NCI-H146 treated with DMSO at 0.1 percent for 48 hours (cell line): ENCODE results near the gene KMT2D.

ENCODE experiments used
- DNase-seq: peaks from one replicate; lab custom pipeline; 2025; ENCODE audit not compliant: unreplicated experiment; lab: John Stamatoyannopoulos, UW

KMT2D gene

DNA sequence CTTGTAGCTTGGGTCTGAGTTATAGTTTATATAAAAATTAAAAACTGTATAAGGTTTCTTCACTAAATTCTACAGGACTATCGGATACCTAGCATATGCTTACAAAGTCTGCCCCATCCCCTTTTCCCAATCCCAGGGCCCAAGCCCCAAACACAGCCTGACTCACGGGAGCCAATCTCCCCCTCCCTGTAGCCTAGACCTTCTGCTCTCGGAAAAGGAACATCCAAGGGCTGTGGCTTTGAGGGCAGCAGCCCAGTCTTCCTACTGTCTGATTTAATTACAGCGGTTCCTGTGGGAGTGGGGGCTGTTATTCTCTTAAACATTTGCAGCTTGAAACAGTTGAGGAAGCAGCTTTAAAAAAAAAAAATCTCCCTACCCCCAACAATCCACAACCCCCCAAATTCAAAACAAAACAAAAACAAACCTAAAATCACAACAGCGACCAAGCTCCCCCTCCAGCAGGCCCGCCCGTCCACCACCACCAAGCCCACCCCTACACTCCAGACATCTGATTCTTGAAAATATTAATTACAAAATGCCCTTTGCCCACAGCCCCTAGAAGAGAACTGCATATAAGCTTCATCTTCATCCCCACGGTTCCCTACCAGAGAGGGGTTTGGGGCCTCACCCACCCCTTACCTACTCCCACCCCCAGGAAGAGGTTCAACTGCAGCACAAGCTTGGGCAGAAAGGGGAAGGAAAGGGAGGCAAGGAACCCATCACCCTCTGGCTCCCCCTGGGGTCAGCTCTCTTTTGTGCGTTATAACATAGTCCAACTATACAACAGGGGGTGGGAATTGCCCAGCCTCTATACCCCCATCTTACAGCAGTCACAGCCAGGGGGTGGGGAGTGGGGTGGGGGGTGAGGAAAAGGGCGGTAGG, 40.9 kb downstream of the KMT2D start:
- no peak for DNase-seq

DNA sequence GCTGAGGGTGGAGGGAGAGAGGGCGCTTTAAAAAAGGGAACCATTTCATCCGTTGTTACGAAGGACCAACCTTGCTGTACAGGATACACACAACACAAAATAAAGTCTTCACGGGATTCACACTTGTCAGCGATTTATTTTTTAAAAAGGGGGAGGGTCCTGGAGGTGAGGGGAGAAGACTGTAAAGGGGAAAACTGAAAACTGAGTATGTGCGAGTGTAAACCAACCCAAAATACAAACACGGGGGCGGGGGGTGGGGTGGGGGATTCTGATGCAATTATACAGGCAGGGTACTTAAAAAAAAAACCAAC, 41.5 kb downstream of the KMT2D start:
- DNase-seq, result no peak

DNA sequence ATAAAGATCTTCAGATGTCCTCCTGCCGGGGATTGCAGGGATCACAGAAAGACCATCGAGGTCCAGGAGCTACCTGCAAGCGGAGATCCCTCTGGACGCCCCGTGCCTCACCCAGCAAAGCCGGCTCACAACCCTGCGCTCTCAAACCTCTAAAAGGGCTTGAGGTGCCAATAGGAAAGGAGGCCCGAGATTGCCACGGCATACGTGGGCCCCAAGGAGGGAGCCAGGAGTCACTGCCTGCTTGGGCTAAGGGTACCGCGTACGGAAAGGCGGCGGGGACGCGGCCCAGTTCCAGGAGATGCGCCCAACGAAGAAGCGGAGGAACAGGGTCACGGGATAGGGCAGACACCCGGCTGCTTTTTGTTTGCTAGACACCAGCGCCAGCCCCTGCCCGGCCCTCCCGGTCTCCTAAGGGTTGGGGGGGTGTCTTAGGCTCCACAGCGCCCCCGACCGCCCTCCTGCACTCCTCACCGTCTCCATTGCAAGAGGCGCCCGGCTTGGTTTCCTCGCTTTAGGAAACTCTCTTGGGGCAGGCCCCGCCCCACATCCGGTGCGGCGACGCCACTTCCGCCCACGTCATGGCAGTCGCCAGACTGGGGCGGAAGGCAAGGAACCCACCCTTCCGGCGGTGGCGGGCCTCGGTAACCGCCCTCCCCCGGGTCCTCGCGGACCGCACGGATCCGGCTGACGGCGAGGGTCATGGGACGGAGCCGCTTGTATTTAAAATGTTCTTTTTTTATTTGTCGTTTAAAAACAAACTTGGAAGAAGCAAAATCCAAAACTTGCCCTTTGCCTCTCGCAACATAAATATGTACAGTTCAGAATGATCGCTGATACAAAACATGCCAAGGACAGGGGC, 42.1 kb downstream of the KMT2D start, which contains the start of gene PRKAG1:
Gene PRKAG1, minus strand, starts transcription at position 516 of the 859 bp plus-strand sequence. Its CDS starts 36 bp downstream, at position 480.
- peak; percentile 92 for DNase-seq

DNA sequence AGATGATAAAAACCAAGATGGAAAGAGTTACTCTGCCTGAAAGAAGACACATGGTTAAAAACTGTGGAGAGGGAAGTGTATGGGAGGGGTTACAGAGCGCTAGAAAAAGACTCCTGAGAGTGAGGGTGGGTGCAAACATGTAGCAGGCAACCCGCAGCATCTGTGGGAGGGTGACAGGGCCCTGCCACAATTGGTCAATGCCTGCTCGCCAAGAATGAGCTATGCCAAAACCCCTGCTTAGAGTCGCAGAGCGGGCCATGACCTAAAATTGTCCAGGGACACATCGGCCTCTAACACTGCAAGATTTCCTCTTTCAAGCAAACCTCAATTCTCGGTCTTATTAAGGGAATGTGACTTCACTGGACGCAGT, 42.7 kb downstream of the KMT2D start:
- no peak for DNase-seq

DNA sequence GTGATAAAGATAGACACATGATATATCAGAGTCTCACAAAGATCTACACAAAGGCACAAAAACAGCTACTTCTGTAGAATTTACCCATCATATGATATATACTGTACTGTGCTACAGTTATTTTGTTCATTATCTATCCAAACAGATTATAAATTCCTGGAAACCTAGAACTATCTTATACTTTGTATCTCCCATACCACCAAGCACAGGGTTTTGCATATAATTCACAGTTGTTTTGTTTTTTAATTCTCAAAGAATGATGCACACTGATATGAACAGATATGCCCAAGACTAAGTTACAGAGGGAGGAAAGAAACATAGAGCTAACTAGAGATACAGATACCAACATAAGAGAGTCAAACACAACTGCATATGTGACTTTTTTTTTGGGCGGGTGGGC, 45.4 kb downstream of the KMT2D start:
- no peak for DNase-seq

DNA sequence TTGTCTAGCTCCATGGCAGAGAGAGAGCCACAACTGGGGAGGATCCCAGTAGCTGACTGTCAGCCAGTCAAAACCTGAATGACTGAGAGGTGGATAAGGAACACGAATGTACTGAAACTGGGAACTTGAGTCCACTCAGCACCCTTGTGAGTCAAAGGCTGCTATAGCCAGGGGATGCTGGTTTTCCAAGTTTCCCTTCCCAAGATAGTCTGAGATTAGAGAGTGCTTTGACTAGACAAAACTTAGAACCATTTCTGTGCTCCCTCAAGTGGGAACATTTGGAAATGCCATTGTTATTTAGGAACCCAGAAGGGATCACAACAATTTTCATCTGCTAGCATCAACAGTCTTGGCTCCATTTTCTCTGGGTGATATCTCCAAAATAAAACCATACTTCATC, 46.0 kb downstream of the KMT2D start:
- no peak for DNase-seq

DNA sequence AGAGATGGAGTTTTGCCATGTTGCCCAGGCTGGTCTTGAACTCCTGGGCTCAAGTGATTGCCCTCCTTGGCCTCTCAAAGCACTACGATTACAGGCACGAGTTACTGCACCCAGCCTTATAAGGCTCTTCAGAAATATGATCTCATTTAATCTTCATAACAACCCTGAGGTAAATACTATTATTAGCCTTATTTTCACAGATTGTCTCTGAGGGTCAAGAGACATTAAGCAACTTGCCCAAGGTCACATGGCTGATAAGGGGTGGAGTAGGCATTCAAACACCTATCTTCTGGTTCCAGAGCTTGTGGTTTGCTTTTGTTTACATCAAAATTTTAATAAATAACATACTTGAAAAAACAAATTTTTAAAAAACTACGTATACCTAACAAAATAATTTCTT, 47.2 kb downstream of the KMT2D start:
- no peak for DNase-seq

DNA sequence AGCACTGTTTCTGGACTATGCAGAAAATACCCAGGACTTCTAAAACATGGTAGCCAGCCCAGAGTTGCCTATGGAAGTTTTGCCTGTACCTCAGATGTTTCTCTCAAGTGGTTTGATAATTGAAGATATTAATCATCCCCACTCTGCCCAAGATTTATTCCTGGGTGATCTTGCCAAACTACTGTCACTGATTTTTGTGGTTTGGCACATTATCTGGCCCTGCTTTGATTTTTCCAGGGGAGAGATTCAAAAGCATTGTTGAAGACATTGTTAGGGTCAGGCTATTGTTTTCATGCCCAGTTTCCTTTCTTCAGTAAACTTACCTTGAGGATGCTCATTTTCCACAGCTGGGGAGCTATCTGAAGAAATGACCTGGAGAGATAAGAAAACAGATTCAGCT, 47.9 kb downstream of the KMT2D start:
- no peak for DNase-seq
